HuH-7 (cell line): Measurements from ENCODE around the gene TTBK2.

ENCODE experiments used
- DNase-seq: peaks from one replicate; pipeline ENCODE4 v3.0.0; 2011; ENCODE audit warnings: low spot score

TTBK2 gene

DNA sequence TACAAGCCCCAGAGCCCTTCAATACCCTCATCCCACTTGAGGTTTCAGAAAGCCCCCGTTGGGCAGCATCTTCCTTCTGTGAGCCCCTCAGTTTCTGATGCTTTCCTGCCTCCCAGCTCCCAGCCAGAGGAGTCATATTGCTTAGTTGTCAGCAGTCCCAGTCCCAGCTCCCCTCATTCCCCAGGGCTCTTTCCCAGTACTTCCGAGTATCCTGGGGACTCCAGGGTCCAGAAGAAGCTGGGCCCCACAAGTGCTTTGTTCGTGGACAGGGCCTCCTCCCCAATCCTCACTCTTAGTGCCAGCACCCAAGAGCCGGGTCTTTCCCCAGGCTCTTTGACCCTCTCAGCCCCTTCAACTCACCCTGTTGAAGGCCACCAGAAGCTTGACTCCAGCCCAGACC, 227.6 kb downstream of the TTBK2 start:
- DNase-seq: no peak

DNA sequence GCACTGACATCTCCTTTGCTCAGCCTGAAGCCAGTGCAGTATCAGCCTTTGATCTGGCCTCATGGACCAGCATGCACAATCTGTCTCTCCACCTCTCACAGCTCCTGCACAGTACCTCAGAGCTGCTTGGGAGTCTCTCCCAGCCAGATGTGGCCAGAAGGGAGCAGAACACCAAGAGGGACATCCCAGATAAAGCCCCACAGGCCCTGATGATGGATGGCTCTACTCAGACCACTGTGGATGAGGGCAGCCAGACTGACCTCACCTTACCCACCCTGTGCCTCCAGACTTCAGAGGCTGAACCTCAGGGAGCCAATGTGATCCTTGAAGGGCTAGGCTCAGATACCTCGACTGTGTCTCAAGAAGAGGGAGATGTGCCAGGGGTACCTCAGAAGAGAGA, 228.0 kb downstream of the TTBK2 start:
- no peak for DNase-seq

DNA sequence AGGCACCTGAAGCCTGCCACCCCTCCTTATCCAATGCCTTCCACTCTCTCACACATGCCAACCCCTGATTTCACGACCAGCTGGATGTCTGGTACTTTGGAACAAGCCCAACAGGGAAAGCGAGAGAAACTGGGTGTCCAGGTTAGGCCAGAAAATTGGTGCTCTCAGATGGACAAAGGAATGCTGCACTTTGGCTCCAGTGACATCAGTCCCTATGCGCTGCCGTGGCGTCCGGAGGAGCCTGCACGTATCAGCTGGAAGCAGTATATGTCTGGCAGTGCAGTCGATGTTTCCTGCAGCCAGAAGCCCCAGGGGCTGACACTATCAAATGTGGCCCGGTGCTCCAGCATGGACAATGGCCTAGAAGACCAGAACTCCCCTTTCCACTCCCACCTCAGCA, 228.8 kb downstream of the TTBK2 start:
- no peak for DNase-seq

DNA sequence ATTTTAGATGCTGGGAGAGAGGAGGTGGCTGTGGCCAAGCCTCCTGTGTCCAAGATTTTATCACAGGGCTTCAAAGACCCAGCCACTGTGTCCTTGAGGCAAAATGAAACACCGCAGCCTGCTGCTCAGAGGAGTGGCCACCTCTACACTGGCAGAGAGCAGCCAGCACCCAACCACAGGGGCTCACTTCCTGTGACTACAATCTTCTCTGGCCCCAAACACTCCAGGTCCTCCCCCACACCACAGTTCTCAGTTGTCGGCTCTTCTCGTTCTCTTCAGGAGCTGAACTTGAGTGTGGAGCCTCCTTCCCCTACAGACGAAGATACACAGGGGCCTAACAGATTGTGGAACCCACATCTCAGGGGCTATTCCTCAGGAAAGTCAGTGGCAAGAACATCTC, 229.3 kb downstream of the TTBK2 start:
- DNase-seq: no peak
